ENCODE data around the gene KCNA5. TPM values are rescaled to one million over a fixed set of nuclear protein-coding genes. Genes with fewer than 3 reads are reported as not detected.

KCNA5 gene
- total RNA-seq, 1 donor from 2014 or later, result not detected

DNA sequence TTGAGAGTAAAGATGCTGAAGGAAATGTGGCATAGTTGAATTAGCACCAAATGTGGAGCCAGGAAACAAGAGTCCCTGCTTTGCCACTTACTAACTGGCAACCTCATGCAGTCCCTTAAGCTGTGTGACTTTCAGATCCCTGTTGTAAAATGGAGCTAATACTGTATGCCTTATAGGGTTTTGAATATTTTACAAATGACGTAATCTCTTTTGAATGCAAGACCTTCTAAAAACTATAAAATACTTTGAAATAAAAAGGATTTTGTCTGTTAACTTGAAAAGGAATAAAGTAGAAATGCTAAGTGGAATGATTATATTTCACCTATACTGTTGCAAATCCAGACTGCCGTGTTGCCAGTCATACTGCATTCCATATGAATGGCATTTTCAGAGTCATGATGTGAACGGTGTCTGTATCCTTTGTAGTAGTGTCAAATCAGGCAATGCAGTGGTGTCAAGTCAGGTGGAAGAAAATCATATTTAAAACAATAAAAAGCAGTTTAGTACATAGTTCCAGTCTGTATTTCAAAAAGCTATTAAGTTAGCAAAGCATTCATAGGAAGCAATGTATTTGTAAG, 21.3 kb downstream of the KCNA5 start:
- DNase-seq, result no peak

DNA sequence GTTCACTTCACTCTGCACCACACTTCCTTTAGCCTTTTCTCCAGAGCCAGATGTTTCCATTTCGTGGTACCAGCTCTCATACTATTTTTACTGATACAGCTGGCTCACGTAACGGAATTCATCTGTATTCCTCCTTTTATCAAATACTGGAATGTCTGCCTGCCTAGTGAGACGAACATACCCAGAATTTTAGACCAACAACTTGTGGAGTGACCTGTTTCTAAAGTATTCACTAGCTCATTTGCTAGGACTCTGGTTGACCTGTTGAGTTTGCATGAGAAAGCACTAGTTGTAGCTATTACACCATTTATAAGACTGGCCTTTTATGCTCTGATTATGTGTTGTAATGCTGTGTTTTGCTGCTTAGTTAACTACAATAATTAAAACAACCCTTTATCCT, 22.6 kb downstream of the KCNA5 start:
- DNase-seq, result no peak

DNA sequence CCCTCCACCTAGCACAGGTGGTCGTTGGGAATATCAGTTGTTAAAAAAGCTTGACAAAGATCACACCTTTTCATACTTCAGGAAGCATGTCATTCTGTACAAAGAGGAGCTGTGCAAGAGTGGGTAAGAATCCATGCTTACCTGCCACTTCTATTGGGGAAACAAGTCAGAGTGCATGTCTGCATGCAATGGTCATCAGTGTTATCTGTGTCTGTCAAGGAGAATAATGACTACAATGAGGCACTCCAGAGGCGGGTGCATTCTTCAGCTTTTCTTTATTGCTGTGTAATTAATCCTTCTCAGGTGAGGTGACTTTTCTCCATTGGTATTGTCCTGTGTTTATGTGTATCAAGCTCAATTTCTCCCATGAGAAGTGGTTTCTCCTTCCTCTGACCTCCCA, 24.4 kb downstream of the KCNA5 start:
- DNase-seq, result no peak

DNA sequence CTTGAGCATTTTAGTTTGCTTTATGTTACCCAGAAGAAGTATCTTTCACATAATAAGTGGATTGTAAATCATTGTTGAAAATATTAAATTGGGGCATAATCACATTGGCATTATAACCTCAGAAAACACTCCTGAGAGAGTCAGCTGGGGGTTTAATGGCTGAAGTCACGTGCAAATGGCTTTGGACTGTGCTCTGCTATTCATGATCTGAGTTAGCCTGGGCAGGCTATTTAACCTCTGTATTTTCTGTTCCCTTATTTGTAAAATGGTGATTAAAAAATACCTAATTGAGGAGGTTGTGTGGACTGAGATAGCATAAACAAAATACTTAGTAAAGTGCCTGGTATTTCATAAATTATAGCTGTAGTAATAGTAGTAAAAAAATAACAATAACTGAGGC, 24.9 kb downstream of the KCNA5 start:
- no peak for DNase-seq

DNA sequence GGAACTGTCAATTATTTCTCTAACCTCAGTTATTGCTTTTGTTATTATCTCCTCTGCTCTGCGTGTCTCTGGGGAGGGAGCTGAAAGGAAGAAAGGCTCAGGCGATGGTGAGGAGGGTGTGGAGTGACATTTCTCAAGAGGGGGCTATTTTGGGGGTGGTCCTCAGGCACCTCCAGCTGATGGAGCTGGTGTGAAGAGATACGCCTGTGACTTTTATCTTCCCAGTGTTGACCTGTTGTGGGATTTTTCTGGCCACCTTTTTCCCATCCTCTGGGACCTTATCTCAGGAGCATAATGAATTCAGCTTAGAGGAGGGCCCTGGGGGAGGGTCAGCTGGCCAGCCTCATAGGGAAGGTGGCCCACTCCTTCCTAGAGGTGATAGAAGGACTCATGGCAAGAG, 26.4 kb downstream of the KCNA5 start:
- no peak for DNase-seq

DNA sequence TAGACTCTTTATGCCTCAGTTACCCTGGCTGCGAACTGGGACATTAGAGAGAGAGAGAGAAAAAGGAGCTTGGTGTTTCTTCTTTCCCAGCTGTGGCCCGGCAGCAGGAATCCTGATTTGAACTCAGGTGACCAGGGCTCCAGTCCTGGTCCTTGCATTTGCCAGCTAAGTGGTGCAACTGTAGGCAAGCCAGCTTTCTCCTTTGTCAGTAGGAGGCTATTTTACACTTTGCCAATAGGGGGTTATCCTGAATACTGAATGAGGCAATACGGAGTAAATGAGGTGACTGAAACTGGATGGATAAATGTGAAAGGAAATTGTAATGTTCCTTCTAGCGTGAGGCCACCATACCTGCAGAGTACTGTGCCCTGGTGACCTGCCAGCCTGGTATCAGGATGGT, 27.8 kb downstream of the KCNA5 start:
- no peak for DNase-seq

DNA sequence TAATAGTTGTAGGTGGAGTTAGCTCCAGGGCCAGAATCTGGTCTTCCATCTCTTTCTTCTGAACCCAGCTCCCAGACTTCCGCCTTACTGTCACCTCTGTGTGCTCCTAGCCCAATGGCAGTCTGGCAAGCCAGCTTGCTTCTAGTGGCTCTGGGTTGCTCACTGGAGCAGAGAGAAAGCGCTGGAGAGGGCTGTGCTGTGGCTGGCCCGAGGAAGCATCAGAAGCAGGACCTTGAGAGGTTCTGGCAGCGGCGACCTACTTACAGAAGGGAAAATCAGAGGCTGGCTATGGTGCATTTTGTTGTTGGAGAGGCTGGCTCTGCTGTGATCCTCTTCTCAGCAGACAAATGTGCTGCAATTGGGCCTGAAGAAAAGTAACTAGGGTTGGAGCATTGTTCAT, 28.6 kb downstream of the KCNA5 start:
- DNase-seq, result no peak

DNA sequence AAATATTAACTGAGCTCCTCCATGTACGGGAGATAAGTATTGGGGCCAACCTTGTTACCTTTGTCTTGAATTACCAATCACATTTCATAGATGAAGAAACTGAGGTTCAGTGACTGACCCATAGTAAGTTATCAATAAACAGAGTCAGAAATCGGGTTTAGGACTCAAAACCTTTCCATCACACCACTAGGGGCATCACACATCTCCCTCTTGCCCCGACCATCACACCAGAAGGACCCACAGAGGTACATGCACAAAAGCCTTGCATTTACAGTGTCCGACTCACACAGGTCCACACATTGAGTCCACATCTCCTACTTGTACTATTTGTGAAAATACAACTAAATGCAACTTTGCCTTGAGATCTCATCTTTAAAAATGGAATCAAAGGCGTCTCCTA, 29.4 kb downstream of the KCNA5 start:
- no peak for DNase-seq

DNA sequence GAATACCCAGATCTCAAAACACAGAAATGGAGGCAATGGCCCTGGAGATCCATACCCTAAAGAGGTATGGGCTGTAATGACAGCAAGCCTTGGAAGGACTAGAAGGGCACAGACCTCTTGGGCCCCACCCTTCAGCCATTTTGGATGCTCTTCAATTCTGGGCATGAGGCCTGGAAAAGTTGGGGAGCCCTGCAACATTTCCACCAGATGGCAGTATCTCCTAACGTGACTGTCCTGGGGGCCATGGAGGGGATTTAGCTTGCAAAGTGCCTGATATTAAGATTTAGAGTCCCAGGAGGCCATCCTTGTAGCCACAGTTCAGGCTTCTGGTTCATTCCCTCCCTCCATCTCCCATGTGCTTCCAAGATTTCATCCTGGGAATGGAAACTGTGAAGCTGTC, 30.2 kb downstream of the KCNA5 start:
- DNase-seq, result no peak

DNA sequence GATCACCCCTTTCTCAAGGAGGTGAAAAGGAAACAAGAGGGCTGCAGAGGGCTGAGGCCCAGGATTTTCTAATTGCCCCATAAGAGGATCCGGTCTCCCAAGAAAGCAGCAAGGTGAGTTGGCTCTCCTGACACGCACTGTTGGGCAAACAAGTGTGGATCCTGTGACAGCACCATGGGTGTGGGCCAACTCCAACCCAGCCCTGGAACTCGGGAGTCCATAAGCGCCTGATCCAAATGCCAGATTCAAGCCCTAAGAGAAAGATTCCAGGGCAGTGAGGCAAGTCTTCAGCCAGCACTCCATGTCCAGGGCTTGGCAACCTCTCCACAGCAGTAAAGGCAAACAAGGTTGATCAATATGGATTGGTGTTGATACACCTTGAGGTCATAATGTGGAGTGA, 33.1 kb downstream of the KCNA5 start:
- DNase-seq, result no peak

DNA sequence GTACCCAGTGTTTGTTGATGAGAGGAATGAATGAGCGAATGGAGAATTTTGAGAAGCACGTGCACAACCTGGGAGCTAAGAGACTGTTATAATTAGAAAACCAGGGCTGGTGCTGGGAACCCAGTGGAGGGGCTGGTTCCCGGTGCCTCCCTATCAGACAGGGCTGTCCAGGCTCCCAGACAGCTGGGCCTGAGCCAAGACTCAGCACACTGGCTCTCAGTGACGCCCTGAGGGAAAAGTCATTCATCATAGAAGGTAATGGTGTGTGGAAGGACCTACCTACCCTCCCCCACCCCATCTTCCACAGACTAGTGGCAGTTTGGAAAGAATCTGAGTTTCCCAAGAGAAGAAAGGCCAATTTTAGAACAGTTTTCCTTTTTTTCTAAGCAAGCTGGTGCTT, 34.7 kb downstream of the KCNA5 start:
- no peak for DNase-seq

DNA sequence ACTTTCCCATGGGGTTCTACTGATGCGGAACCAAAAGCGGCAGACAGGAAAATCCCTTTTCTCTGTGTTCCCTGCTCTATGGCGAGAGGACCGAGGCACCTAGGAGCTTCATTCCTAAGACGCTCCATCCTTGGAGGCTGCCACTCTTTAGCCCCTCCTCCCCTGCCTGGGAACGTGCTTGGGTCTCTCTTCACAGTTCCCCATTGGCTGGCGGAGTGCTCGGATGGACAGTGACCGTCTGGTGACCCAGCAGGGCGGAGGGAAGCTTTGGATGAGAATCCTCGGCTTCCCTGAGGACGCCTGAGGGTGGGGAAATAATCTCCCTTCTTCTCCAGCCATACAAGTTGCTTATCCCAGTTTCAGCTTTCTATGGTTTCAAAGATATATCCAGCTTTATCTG, 37.3 kb downstream of the KCNA5 start:
- no peak for DNase-seq

DNA sequence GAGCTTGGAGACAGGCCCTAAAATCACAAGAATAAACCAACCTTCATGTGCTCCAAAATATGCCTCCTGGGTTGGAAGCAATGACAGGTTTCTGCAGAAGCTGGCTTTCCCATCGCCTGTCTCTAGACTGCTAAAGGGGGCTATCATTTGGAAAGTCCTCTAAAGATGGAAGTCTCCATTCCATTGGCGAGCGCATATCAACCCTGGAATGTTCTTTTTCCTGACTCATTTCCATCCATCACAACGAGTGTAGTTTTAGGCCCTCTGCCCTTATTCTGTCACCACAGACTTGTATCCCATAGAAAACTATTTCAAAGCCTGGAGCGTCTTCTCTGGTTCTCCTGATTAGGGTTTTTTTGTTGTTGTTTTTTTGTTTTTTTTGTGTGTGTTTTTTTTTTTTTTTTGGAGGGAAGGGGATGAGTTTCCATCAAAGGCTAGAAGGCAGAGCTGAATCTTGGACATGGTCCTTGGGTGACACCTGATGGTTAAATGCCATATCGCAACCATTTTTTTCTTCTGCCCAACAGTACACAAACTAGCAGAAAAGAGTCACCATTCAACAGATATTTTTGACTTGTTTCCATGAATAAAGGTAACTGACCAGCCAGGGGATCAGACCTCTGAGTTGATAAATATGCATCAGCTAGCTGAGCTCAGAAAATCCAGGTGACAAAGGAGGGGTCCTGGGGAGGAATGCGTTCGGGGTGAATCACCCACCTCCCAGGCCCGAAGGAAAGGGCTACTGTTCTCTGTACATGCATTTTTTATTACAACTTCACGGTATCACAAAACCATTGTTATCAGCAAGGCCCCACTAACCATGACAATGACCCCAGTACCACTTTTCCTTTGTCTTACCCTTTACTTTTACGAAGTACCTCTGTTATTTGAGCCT, 40.5 kb downstream of the KCNA5 start:
- peak; percentile 72 for DNase-seq

DNA sequence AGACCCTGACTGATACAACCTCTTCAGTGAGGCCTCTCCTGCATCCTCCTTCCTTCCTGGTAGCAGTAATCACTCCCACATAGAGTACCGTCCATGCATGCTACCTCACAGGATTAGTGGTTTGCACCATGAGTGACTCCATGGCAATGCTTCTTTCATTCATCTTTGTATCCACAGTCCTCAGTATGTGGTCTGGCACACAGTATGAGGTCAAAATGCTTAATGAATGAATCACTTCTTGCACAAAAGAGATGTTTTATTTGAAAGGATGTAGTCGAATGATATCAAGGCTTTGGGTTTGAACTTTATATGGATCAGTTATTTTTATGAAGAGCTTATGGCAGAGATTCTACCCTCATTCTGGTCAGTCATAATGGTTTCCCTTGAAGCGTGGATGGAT, 42.2 kb downstream of the KCNA5 start:
- no peak for DNase-seq

DNA sequence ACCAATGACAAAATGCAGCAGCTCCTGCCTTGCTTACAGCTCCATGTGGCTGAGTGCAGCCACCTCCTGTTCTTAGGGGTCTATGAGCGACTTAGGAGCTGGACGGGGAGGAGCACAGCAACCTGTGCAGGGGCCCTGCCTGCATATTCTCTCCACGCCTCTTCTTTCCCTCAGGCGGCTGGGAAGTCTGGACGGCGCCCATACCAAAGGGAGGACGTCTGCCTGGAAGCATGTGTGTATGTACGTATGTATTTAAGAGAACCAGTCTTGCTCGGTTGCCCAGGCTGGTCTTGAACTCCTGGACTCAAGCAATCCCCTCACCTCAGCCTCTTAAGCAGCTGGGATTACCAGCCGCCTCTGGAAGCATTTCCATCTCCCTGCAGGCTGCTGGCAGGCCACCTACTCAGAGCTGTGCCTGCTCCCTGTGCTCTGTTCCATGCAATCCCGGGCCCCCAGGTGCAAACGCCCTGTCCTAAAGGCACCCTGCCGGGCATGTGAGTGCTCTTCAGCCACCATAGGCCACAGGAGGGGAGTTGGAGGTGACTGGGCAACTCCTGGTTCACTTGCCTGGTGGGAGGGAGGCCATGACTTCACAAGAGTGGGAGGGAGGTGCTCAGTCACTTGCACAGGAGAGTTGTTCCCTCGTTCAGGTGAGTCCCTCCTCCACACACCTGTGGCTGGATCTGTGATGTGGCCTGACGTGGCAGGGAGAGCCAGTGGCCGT, 44.3 kb downstream of the KCNA5 start:
- no peak for DNase-seq

DNA sequence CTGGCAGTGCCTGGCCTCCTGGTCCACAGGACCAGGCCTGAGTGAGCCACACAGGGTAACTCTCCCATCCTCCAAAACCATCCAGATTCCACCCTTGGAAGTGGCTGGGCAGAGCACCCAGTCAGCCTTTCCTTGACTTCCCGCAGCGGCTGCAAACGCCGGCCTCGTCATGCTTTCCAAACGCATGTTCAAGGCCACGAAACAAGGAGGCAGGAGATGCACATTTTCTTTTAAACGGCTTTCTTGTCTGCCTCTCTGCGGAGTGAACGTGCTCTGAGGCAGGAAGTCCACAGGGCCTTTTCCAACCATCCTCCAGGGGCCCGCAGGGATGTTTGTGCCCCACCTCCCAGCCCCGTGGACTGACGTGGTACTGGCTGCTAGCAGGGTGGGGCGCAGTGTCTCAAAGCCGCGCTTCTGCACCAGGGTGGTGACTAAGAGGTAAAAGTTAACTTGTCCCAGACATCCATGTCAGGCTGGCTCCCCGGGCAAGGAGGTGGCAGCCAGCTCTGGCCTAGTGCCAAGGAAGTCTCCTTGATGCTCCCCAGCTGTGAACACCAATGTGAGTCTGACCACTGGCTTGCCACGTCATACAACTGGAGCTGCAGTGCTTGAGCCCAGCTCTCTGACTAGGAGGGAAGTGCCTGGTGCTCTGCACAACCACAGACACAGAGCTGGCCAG, 45.0 kb downstream of the KCNA5 start:
- no peak for DNase-seq

DNA sequence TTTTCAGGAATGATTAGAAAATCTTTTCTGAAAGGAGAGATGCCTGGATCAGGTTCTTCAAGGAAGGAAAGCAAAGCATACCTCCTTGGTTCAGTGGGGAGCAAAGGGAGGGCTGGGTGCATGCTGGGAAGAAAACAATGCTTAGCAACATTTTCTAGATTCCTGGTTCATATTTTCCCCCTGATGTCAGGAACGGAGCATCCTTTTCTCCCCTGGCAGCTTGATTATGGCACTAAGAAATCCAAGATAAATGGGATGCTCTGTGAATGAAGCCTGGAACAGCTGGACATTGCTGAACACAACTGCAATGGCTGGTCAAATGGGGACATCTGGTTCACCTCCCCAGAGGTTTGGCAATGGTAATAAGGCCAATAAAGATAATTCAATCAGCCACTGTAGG, 50.9 kb downstream of the KCNA5 start:
- no peak for DNase-seq

DNA sequence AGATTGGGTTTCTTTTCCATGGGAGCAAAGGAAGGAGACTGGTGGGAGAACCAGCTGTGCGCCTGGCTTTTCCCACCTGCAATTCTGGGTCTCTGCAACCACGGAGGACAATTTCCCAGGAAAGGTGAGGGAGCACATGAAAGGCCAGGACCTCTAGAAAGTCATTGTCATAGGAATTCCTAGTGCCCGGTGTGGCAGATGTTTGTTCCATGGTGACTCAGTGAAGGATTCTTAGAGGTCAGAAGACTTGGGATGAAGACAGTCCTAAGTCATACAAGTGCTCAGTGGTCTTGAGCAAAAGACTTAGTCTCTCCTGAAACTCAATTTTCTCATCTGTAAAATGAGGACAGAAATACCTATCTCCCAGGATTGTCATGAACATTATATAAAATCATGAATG, 51.3 kb downstream of the KCNA5 start:
- DNase-seq, result no peak

Other genes with a start within 250 kb of the KCNA5 start
- under 0.01 TPM in 1 of 2 replicates, not detected in the other for gene KCNA1, start 134.0 kb upstream of the KCNA5 start, total RNA-seq